ENCODE measurements around the gene LRMDA. TPM values are rescaled to one million over a fixed set of nuclear protein-coding genes. Genes with fewer than 3 reads are reported as not detected.

LRMDA gene
- total and polyA plus RNA-seq, 2 donors from 2014 or later = 23.2 to 48.6 TPM

DNA sequence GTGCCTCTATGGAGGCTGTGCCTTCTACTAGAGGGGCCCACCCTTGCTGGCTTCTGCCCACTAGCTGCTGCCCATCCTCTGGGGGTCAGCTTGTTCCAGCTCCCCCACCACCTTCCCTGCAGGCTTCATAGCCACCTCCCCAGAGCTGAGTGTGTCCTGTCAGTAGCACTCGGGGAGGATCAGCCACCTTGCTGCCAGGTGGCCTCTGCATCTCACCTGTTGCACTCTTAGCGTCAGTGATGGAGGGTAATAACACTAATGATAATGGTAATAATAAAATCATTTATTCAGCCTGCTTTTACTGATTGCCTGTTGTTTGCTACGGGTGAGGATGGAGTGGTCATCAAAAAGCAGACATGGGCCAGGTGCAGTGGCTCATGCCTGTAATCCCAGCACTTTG is 377.6 kb downstream of the LRMDA start:
- Histone ChIP-seq H3K4me1 (ENCODE audit: control insufficient read depth in 2 of 3, insufficient read depth in 2 of 3, low read depth in 1 of 3, low read length in 3 of 3) (no peaks in the 10 kb centered on the region), H3K4me3 (ENCODE audit: low read length in 3 of 3) (no peak overlapping the region), H3K27ac (ENCODE audit: low read depth in 2 of 2, low read length in 2 of 2) (no peak overlapping the region), H3K9me3 (ENCODE audit: control insufficient read depth in 2 of 3, insufficient read depth in 1 of 3, low read length in 3 of 3) (no peaks in the 10 kb centered on the region), H3K36me3 (ENCODE audit: control insufficient read depth in 2 of 3, insufficient read depth in 3 of 3, low read length in 3 of 3) (no peaks in the 10 kb centered on the region), H3K27me3 (ENCODE audit: control insufficient read depth, insufficient read depth, low read length) (no peaks in the 10 kb centered on the region), H3K9ac (ENCODE audit: low read length in 3 of 3) (no peak overlapping the region)
- intact Hi-C loops (cut with DNase I) = no loop called here
- FAIRE-seq = no peak
- no peak for DNase-seq
- TF ChIP-seq, protein P1, sequence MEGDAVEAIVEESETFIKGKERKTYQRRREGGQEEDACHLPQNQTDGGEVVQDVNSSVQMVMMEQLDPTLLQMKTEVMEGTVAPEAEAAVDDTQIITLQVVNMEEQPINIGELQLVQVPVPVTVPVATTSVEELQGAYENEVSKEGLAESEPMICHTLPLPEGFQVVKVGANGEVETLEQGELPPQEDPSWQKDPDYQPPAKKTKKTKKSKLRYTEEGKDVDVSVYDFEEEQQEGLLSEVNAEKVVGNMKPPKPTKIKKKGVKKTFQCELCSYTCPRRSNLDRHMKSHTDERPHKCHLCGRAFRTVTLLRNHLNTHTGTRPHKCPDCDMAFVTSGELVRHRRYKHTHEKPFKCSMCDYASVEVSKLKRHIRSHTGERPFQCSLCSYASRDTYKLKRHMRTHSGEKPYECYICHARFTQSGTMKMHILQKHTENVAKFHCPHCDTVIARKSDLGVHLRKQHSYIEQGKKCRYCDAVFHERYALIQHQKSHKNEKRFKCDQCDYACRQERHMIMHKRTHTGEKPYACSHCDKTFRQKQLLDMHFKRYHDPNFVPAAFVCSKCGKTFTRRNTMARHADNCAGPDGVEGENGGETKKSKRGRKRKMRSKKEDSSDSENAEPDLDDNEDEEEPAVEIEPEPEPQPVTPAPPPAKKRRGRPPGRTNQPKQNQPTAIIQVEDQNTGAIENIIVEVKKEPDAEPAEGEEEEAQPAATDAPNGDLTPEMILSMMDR (IDR thresholded peaks at IDR 0.05; ENCODE audit: borderline replicate concordance, extremely low read depth, insufficient read depth) = no peak

GRCh38 chr10:75814014-75814413 is 382.6 kb downstream of the LRMDA start:
- Histone ChIP-seq H3K4me3 (ENCODE audit: low read length in 3 of 3) (no peak overlapping the region), H3K27ac (ENCODE audit: low read depth in 2 of 2, low read length in 2 of 2) (no peak overlapping the region), H3K9ac (ENCODE audit: low read length in 3 of 3) (no peak overlapping the region), H3K36me3 (ENCODE audit: control insufficient read depth in 2 of 3, insufficient read depth in 3 of 3, low read length in 3 of 3) (no peaks in the 10 kb centered on the region), H3K9me3 (ENCODE audit: control insufficient read depth in 2 of 3, insufficient read depth in 1 of 3, low read length in 3 of 3) (no peaks in the 10 kb centered on the region), H3K27me3 (ENCODE audit: control insufficient read depth, insufficient read depth, low read length) (no peaks in the 10 kb centered on the region), H3K4me1 (ENCODE audit: control insufficient read depth in 2 of 3, insufficient read depth in 2 of 3, low read depth in 1 of 3, low read length in 3 of 3) (no peaks in the 10 kb centered on the region)
- FAIRE-seq (no peak), DNase-seq (no peak)
- intact Hi-C loops (cut with DNase I) = no loop called here
- TF ChIP-seq, protein P1 (IDR thresholded peaks at IDR 0.05; ENCODE audit: borderline replicate concordance, extremely low read depth, insufficient read depth) = no peak

GRCh38 chr10:75815066-75815465 is 383.6 kb downstream of the LRMDA start:
- FAIRE-seq (no peak), DNase-seq (no peak)
- no peaks in the 10 kb centered on the region for H3K36me3 ChIP-seq (ENCODE audit: control insufficient read depth in 2 of 3, insufficient read depth in 3 of 3, low read length in 3 of 3)
- TF ChIP-seq, protein P1 (IDR thresholded peaks at IDR 0.05; ENCODE audit: borderline replicate concordance, extremely low read depth, insufficient read depth) = no peak
- H3K27me3 ChIP-seq (ENCODE audit: control insufficient read depth, insufficient read depth, low read length) = no peaks in the 10 kb centered on the region
- no peaks in the 10 kb centered on the region for H3K4me1 ChIP-seq (ENCODE audit: control insufficient read depth in 2 of 3, insufficient read depth in 2 of 3, low read depth in 1 of 3, low read length in 3 of 3)
- no peak overlapping the region for H3K4me3 ChIP-seq (ENCODE audit: low read length in 3 of 3)
- no peaks in the 10 kb centered on the region for H3K9me3 ChIP-seq (ENCODE audit: control insufficient read depth in 2 of 3, insufficient read depth in 1 of 3, low read length in 3 of 3)
- intact Hi-C loops (cut with DNase I) = no loop called here
- H3K9ac ChIP-seq (ENCODE audit: low read length in 3 of 3) = no peak overlapping the region
- H3K27ac ChIP-seq (ENCODE audit: low read depth in 2 of 2, low read length in 2 of 2) = no peak overlapping the region

DNA sequence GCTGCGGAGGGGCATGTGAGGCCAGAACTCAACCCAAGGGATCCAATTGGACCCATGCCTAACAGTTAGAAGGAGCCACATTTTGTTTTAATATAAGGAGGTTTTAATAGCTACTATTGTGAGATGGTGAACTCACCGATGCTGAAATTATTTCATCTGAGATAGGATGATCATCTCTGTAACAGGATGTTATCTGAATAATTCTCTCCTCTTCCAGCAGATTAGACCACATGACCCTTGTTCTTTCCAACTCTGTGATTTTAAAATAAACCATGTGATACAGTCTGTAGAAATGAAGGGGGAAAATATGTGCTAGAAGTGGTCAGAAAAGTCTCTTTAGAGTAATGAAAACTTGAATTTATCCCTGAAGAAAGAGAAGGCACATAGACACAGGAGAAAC is 385.8 kb downstream of the LRMDA start:
- Histone ChIP-seq H3K27ac (ENCODE audit: low read depth in 2 of 2, low read length in 2 of 2) (no peak overlapping the region), H3K4me3 (ENCODE audit: low read length in 3 of 3) (no peak overlapping the region), H3K36me3 (ENCODE audit: control insufficient read depth in 2 of 3, insufficient read depth in 3 of 3, low read length in 3 of 3) (no peaks in the 10 kb centered on the region), H3K9me3 (ENCODE audit: control insufficient read depth in 2 of 3, insufficient read depth in 1 of 3, low read length in 3 of 3) (no peaks in the 10 kb centered on the region), H3K4me1 (ENCODE audit: control insufficient read depth in 2 of 3, insufficient read depth in 2 of 3, low read depth in 1 of 3, low read length in 3 of 3) (no peaks in the 10 kb centered on the region), H3K27me3 (ENCODE audit: control insufficient read depth, insufficient read depth, low read length) (no peaks in the 10 kb centered on the region), H3K9ac (ENCODE audit: low read length in 3 of 3) (no peak overlapping the region)
- DNase-seq (no peak), FAIRE-seq (no peak)
- TF ChIP-seq, protein P1 (IDR thresholded peaks at IDR 0.05; ENCODE audit: borderline replicate concordance, extremely low read depth, insufficient read depth) = no peak
- intact Hi-C loops (cut with DNase I) = no loop called here
